ENCODE measurements around the gene CFAP73.

CFAP73 gene

DNA sequence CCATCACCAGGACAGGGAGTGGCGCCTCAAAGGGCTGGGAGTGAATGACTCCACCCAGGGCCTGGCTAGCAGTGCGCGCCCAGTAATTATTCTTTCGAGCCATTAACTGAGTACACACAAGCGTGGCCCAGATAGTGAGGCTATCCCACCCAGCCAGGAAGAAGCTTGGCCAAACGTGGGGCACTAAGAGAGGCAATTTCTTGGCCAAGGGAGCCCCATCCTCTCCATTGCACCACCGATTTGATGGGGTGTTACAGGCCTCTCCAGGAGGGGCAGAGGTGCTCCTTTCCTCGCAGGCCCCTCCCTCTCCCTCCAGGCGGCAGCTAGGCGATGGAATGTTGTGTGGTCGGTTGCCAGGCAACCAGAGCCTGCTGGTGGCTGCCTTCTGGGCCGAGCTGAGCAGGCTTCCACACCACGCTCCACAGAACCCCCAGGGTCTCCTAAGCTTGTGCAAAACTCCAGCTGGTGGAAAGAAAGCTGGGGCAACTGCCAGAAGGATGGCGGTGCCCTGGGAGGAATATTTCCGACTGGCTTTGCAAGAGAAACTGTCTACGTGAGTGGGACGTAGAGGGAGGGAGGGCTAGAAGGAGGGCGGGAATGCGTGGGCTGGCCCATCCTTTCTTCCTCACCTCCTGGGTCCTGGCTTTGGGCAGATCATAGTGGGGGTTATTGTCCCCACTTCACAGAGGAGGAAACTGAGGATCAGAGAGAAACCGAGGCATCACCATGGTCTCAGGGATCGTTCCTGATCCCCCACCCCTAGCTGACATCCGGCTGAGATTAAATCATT, at the start of gene CFAP73:
Gene CFAP73 (plus strand): TSS at position 364 of the 790 bp plus-strand sequence. CDS start 134 bp downstream, at position 498.
- peak; percentile 83 for DNase-seq
- in situ Hi-C loops (cut with HindIII; ENCODE audit: low pct_ligation_motif_present, low sequenced_read_pairs), result loop anchor here (25.0 kb wide), 1 partner anchor 112 kb away; no protein-coding TSS in a partner anchor
- Histone ChIP-seq H3K36me3 (replicated peaks) (no peaks in the 10 kb centered on the region), H3K27ac (no peak within 1 kb of the TSS), H3K27me3 (replicated peaks) (peaks cover 15% of the 10 kb centered on the region), H3K4me3 (ENCODE audit: low read depth, low read length) (peak within 1 kb of the TSS; percentile 31)
- TF ChIP-seq, protein P1, sequence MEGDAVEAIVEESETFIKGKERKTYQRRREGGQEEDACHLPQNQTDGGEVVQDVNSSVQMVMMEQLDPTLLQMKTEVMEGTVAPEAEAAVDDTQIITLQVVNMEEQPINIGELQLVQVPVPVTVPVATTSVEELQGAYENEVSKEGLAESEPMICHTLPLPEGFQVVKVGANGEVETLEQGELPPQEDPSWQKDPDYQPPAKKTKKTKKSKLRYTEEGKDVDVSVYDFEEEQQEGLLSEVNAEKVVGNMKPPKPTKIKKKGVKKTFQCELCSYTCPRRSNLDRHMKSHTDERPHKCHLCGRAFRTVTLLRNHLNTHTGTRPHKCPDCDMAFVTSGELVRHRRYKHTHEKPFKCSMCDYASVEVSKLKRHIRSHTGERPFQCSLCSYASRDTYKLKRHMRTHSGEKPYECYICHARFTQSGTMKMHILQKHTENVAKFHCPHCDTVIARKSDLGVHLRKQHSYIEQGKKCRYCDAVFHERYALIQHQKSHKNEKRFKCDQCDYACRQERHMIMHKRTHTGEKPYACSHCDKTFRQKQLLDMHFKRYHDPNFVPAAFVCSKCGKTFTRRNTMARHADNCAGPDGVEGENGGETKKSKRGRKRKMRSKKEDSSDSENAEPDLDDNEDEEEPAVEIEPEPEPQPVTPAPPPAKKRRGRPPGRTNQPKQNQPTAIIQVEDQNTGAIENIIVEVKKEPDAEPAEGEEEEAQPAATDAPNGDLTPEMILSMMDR (IDR thresholded peaks at IDR 0.05; ENCODE audit: low read depth, low read length, missing control alignments), result no peak

DNA sequence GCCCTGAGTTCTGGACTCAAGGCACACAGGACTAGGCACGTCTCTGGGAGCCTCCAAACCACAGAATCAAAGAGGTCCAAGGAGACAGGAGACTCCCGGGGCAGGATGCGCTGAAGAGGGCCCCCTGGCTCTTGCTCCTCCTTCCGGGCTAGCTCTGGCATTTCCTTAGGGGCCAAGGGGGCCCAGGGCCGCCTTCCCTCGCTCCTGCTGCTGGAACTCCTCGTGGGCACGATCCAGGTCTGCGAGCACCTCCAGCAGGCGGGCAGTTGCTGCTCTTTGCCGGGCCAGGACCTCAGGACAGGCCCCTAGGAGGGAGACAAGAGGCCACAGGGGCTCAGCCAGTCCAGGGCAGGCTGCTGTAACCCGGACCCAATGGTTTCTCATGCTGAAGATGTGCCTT, 49.8 kb upstream of the CFAP73 start:
- H3K27ac ChIP-seq, result no peak overlapping the region
- no peak for DNase-seq
- TF ChIP-seq, protein P1 (IDR thresholded peaks at IDR 0.05; ENCODE audit: low read depth, low read length, missing control alignments), result no peak
- in situ Hi-C loops (cut with HindIII; ENCODE audit: low pct_ligation_motif_present, low sequenced_read_pairs), result no loop called here
- no peak overlapping the region for H3K4me3 ChIP-seq (ENCODE audit: low read depth, low read length)
- H3K27me3 ChIP-seq (replicated peaks), result peaks cover 5% of the 10 kb centered on the region
- H3K36me3 ChIP-seq (replicated peaks), result no peaks in the 10 kb centered on the region

DNA sequence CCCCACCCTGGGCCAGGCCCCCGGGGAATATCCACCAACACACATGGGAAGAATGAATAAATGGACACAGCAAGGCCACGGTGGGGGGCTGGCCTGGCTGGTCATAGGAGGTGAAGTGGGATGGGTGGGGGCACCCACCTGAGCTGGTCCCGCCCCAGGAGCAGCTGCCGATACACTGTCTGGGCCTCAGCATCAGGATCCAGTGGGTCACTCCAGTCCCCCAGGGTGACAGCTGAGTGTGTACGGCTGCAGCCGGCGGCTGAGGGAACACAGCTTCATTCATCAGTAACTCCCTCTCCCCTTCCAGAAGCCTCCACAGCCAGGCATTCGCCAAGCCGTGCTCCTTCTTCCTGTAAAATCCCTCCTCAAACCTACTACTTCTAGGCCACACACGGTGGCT, 47.8 kb upstream of the CFAP73 start:
- TF ChIP-seq, protein P1 (IDR thresholded peaks at IDR 0.05; ENCODE audit: low read depth, low read length, missing control alignments), result no peak
- Histone ChIP-seq H3K27ac (no peak overlapping the region), H3K36me3 (replicated peaks) (no peaks in the 10 kb centered on the region), H3K27me3 (replicated peaks) (peaks cover 5% of the 10 kb centered on the region), H3K4me3 (ENCODE audit: low read depth, low read length) (no peak overlapping the region)
- DNase-seq, result no peak
- in situ Hi-C loops (cut with HindIII; ENCODE audit: low pct_ligation_motif_present, low sequenced_read_pairs), result no loop called here

DNA sequence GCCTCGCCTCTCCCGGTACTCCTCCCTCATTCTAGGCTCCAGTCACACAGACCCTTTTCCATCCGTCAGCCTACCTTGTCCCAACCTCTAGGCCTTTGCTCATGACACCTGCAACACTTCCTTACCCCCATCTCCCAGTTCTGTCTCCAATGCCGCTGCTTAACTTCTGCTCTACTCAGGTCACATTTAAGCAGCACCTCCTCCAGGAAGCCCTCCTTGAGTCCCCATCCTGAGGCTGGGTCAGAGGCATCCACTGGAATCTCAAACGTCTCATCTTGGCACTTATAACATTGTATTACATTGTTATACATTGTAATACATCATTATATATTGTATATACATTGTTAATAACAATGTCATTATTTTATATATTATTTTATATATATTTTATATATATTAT, 46.7 kb upstream of the CFAP73 start:
- Histone ChIP-seq H3K27ac (no peak overlapping the region), H3K4me3 (ENCODE audit: low read depth, low read length) (no peak overlapping the region), H3K36me3 (replicated peaks) (no peaks in the 10 kb centered on the region), H3K27me3 (replicated peaks) (peaks cover 5% of the 10 kb centered on the region)
- TF ChIP-seq, protein P1 (IDR thresholded peaks at IDR 0.05; ENCODE audit: low read depth, low read length, missing control alignments), result no peak
- DNase-seq, result no peak
- in situ Hi-C loops (cut with HindIII; ENCODE audit: low pct_ligation_motif_present, low sequenced_read_pairs), result no loop called here

DNA sequence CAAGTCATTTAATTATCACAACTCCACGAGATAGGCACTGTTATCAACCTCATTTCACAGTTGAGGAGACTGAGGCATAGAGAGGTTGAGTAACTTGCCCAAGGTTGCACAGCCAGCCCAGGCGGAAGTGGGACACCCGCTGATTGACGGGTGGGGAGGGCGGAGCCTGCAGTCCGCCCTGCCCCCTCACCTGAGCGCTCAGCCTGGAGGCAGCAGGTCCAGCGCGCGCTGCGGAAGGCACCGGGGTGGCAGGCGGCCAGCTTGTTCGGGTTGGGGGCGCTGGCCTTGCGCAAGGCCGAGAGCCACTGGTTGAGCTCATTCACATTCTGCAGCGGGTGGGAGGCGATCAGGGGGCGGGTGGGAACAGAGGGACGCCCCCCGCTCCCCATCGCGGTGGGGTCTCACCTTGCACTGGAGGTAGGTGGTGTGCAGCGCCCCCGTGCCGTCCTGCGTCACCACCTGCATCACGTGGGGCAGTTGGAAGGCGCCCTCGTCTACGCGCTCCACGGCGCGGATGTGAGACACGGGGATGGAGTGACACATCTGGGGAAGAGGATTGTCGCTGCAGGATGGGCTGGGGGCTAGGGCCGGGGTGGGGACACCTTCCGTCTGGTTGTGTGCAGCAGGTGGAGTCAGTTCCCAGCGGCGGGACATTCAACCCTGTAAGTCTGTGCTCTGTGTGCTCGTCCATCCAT, 45.6 kb upstream of the CFAP73 start:
- H3K27ac ChIP-seq, result no peak overlapping the region

More for the DNA sequence above, 45.6 kb upstream of the CFAP73 start:
- Histone ChIP-seq H3K4me3 (ENCODE audit: low read depth, low read length) (no peak overlapping the region), H3K27me3 (replicated peaks) (peaks cover 5% of the 10 kb centered on the region), H3K36me3 (replicated peaks) (no peaks in the 10 kb centered on the region)
- no peak for DNase-seq
- TF ChIP-seq, protein P1 (IDR thresholded peaks at IDR 0.05; ENCODE audit: low read depth, low read length, missing control alignments), result no peak
- in situ Hi-C loops (cut with HindIII; ENCODE audit: low pct_ligation_motif_present, low sequenced_read_pairs), result no loop called here

Data from brain microvascular endothelial cell (primary cell).